PFSK-1 (cell line): ENCODE results near the gene LSM14B.

Experiments
- POLR2AphosphoS5 ChIP-seq: IDR thresholded peaks from 2 replicates; pipeline ENCODE4 v1.6.1; 2012; ENCODE audit warnings: low read depth, mild to moderate bottlenecking, control low read depth, low read length, moderate library complexity
- SIN3A ChIP-seq: IDR thresholded peaks from 2 replicates; pipeline ENCODE4 v1.6.1; 2012; ENCODE audit warnings: mild to moderate bottlenecking, low read length, moderate library complexity, borderline replicate concordance; ENCODE audit not compliant: insufficient read depth
- TAF1 ChIP-seq: IDR thresholded peaks from 2 replicates; pipeline ENCODE4 v1.6.1; 2012; ENCODE audit warnings: low read length, control low read depth, borderline replicate concordance; ENCODE audit not compliant: insufficient read depth

GRCh38 chr20:62120990-62121775 lies 1.1 kb upstream of the LSM14B start:
- TF ChIP-seq TAF1, result no peak
- TF ChIP-seq POLR2AphosphoS5, result no peak
- no peak for TF ChIP-seq SIN3A
